OCI-LY1 (cell line): ENCODE data around the gene ACKR3.

Experiments used
- CTCF ChIP-seq: fragments of 200-600 bp; sonication (generic), shearing (Covaris generic); IDR thresholded peaks from 2 replicates; pipeline ENCODE4 v1.5.1; 2017; ENCODE audit warnings: mild to moderate bottlenecking, antibody characterized with exemption, low read length, moderate library complexity, mixed read lengths
- EZH2 ChIP-seq: fragments of 200-600 bp; sonication (generic), shearing (Covaris generic); IDR thresholded peaks from 2 replicates; pipeline ENCODE4 v1.8.0; 2017; ENCODE audit warnings: borderline replicate concordance, mixed run types, mild to moderate bottlenecking, antibody characterized with exemption, low read length, moderate library complexity, mixed read lengths

- TF ChIP-seq CTCF (no peak), EZH2 (no peak)
These were observed 16.1 kb upstream of the ACKR3 start for GRCh38 chr2:236553522-236553921.
